SJSA1 (cell line): ENCODE data around the gene FBXO24. TPM values are rescaled to one million over a fixed set of nuclear protein-coding genes. Genes with fewer than 3 reads are reported as not detected.

Source experiments
- DNase-seq, 2 experiments: peaks; one replicate each; pipeline ENCODE4 v3.0.0-alpha.2; 2015 to 2020; ENCODE audit warnings: low spot score in 2 of 2, low read depth in 1 of 2
- H3K27ac ChIP-seq: fragments of 250-450 bp; sonication (Bioruptor Pico); 2 replicates; pipeline ENCODE4 v1.5.1; 2020; ENCODE audit warnings: mild to moderate bottlenecking, moderate library complexity
- H3K27me3 ChIP-seq: fragments of 250-450 bp; sonication (Bioruptor Pico); replicated peaks from 2 replicates; pipeline ENCODE4 v1.5.1; 2020; ENCODE audit warnings: mild to moderate bottlenecking, moderate library complexity
- H3K36me3 ChIP-seq: fragments of 250-450 bp; sonication (Bioruptor Pico); 2 replicates; pipeline ENCODE4 v1.5.1; 2020; ENCODE audit warnings: mild to moderate bottlenecking
- H3K4me1 ChIP-seq: fragments of 250-450 bp; sonication (Bioruptor Pico); replicated peaks from 2 replicates; pipeline ENCODE4 v1.6.1; 2021; ENCODE audit warnings: mild to moderate bottlenecking
- H3K4me3 ChIP-seq: fragments of 250-450 bp; sonication (Bioruptor Pico); 2 replicates; pipeline ENCODE4 v1.5.1; 2020; ENCODE audit warnings: mild to moderate bottlenecking
- H3K9me3 ChIP-seq: fragments of 250-450 bp; sonication (Bioruptor Pico); replicated peaks from 2 replicates; pipeline ENCODE4 v1.5.1; 2020; ENCODE audit warnings: mild to moderate bottlenecking
- total RNA-seq: library from RNA; depleted of rRNA; stranded (reverse); fragments of >200 nt; shearing (Covaris generic); gene quantifications from 2 replicates; pipeline ENCODE4 v1.2.3, GENCODE V29; 2014; rRNA removed

The FBXO24 gene
- total RNA-seq, 1 experiment from 2014 or later, result 0.13 TPM

- H3K4me3 ChIP-seq, result no peak overlapping the region
- H3K4me1 ChIP-seq, result no peaks in the 10 kb centered on the region
Measured at GRCh38 chr7:100641860-100642533, 55.9 kb downstream of the FBXO24 start.

GRCh38 chr7:100642534-100642907 is 56.4 kb downstream of the FBXO24 start:
- H3K36me3 ChIP-seq, result no peaks in the 10 kb centered on the region
- H3K27me3 ChIP-seq, result peaks cover 32% of the 10 kb centered on the region
- no peak overlapping the region for H3K4me3 ChIP-seq
- no peaks in the 10 kb centered on the region for H3K4me1 ChIP-seq
- no peak for DNase-seq
- no peaks in the 10 kb centered on the region for H3K9me3 ChIP-seq
- H3K27ac ChIP-seq, result no peak overlapping the region

More at GRCh38 chr7:100641860-100642533, 55.9 kb downstream of the FBXO24 start:
- Histone ChIP-seq H3K36me3 (no peaks in the 10 kb centered on the region), H3K27ac (no peak overlapping the region), H3K27me3 (peaks cover 34% of the 10 kb centered on the region), H3K9me3 (no peaks in the 10 kb centered on the region)
- DNase-seq, result no peak

- Histone ChIP-seq H3K4me3 (no peak overlapping the region), H3K27me3 (peaks cover 23% of the 10 kb centered on the region), H3K36me3 (no peaks in the 10 kb centered on the region), H3K27ac (no peak overlapping the region), H3K9me3 (no peaks in the 10 kb centered on the region), H3K4me1 (no peaks in the 10 kb centered on the region)
- no peak for DNase-seq
Measured at GRCh38 chr7:100649826-100650565, 63.9 kb downstream of the FBXO24 start.

Other genes with a start within 250 kb of the FBXO24 start
- 16.1 and 18.8 TPM in 2 replicates for gene PILRB, start 228.2 kb upstream of the FBXO24 start, total RNA-seq
- gene PILRA, start 212.8 kb upstream of the FBXO24 start, total RNA-seq, result 0.18 and 1.7 TPM in 2 replicates
- gene ZCWPW1, start 157.6 kb upstream of the FBXO24 start, total RNA-seq, result 1.1 and 1.2 TPM in 2 replicates
- 18.2 and 25.6 TPM in 2 replicates for gene MEPCE, start 156.5 kb upstream of the FBXO24 start, total RNA-seq
- 56.4 and 71.5 TPM in 2 replicates for gene PPP1R35, start 149.8 kb upstream of the FBXO24 start, total RNA-seq
- gene SPACDR, start 122.1 kb upstream of the FBXO24 start, total RNA-seq, result 0.66 TPM in 1 of 2 replicates, not detected in the other
- 25.3 and 32.7 TPM in 2 replicates for gene TSC22D4, start 107.1 kb upstream of the FBXO24 start, total RNA-seq
- gene NYAP1, start 102.4 kb upstream of the FBXO24 start, total RNA-seq, result 0.63 and 0.87 TPM in 2 replicates
- gene AGFG2, start 47.1 kb upstream of the FBXO24 start, total RNA-seq, result 15.6 and 24.2 TPM in 2 replicates
- gene SAP25, start 12.4 kb upstream of the FBXO24 start, total RNA-seq, result 0.60 TPM in 1 of 2 replicates, not detected in the other
- 17.0 and 19.5 TPM in 2 replicates for gene LRCH4, start 199 bp upstream of the FBXO24 start, total RNA-seq
- gene PCOLCE, start 16.0 kb downstream of the FBXO24 start, total RNA-seq, result 73.1 and 75.6 TPM in 2 replicates
- gene MOSPD3, start 26.2 kb downstream of the FBXO24 start, total RNA-seq, result 10.9 and 11.0 TPM in 2 replicates
- gene TFR2, start 55.2 kb downstream of the FBXO24 start, total RNA-seq, result not detected in 2 replicates
- not detected in 2 replicates for gene ACTL6B, start 70.1 kb downstream of the FBXO24 start, total RNA-seq
- gene GNB2, start 87.4 kb downstream of the FBXO24 start, total RNA-seq, result 63.4 and 70.6 TPM in 2 replicates
- 9.9 and 15.5 TPM in 2 replicates for gene GIGYF1, start 107.9 kb downstream of the FBXO24 start, total RNA-seq
- 56.0 and 72.0 TPM in 2 replicates for gene POP7, start 119.8 kb downstream of the FBXO24 start, total RNA-seq
- not detected in 2 replicates for gene EPO, start 134.1 kb downstream of the FBXO24 start, total RNA-seq
- not detected in 2 replicates for gene ZAN, start 147.3 kb downstream of the FBXO24 start, total RNA-seq
- 39.8 and 49.0 TPM in 2 replicates for gene EPHB4, start 241.2 kb downstream of the FBXO24 start, total RNA-seq